Right lobe of liver (tissue), 6 donors: ENCODE data around the gene PIP5K1B. TPM values are rescaled to one million over a fixed set of nuclear protein-coding genes. Genes with fewer than 3 reads are reported as not detected.

ENCODE experiments used
- ATAC-seq, 4 donors: fragments of 200-7000 bp; cut with Tn5 transposase; one replicate each; pipeline ENCODE4 v1.9.1; 2020; ENCODE audit warnings: mild to moderate bottlenecking in 4 of 4, moderate library complexity in 4 of 4
- DNase-seq, 3 donors: peaks; one replicate each; pipeline ENCODE4 v3.0.0-alpha.2; 2020
- H3K27ac ChIP-seq, 3 donors: fragments of 200-600 bp; one replicate each; pipeline ENCODE4 v1.8.0; 2022
- H3K27me3 ChIP-seq, 2 donors: fragments of 200-600 bp; one replicate each; pipeline ENCODE4 v1.8.0; 2022
- H3K36me3 ChIP-seq, 4 donors: fragments of 200-600 bp; sonication (generic) in 1 of 4; one replicate each; pipeline versions ENCODE4 v1.5.1 to v1.8.0; 2017 to 2022; ENCODE audit warnings: control low read depth in 1 of 4
- H3K4me1 ChIP-seq, 4 donors: fragments of 200-600 bp; sonication (generic) in 1 of 4; one replicate each; pipeline versions ENCODE4 v1.5.1 to v1.8.0; 2017 to 2022; ENCODE audit warnings: control low read depth in 1 of 4
- H3K4me3 ChIP-seq, 3 donors: fragments of 200-600 bp; one replicate each; pipeline ENCODE4 v1.8.0; 2022
- H3K9me3 ChIP-seq, 4 donors: fragments of 200-600 bp; sonication (generic) in 1 of 4; one replicate each; pipeline versions ENCODE4 v1.5.1 to v1.8.0; 2017 to 2022; ENCODE audit warnings: control low read depth in 1 of 4
- POLR2A ChIP-seq: fragments of 450-650 bp; IDR thresholded peaks from one replicate; pipeline ENCODE4 v1.6.1; 2017; ENCODE audit warnings: antibody characterized with exemption, mild to moderate bottlenecking
- WGBS: methylation state at CpG from one replicate; pipeline ENCODE4 v1.1.6; 2018; ENCODE audit warnings: low coverage, low lambda C conversion rate; ENCODE audit not compliant: insufficient coverage; ENCODE audit errors: missing lambda C conversion rate; 5-methylcytosine and 5-hydroxymethylcytosine counted together
- intact Hi-C, 2 donors: fragments of 100-400 bp; cut with DNase I; formaldehyde crosslinking; loops; one replicate each; pipeline versions ENCODE4 v1.11.2 to v1.14.1; 2022
- total RNA-seq, 6 experiments: library from RNA; depleted of rRNA in 2 of 6; stranded (reverse); fragments of >200 nt in 2 of 6; fragmentation: NEBNext Ultra II Directional in 3 of 6; extraction: Animal tissue kit (Norgen Biotek cat#: 25700) in 3 of 6; gene quantifications; one replicate each; pipeline versions ENCODE4 v1.1.0 to v1.2.4, GENCODE V29; 2016 to 2023
- TF ChIP-seq, protein P1 (sequence below), 4 donors: fragments of 200-600 bp in 3 of 4; fragments of 450-650 bp in 1 of 4; IDR thresholded peaks; one replicate each; pipeline versions ENCODE4 v1.5.1 to v1.8.0; 2016 to 2022; ENCODE audit warnings: antibody characterized with exemption in 4 of 4, mild to moderate bottlenecking in 2 of 4
- donor health status: DM: no; HTN: yes; CAD: no.
- donor health status: DM: no; HTN: no; CAD: no.
- donor health status: DM: no; HTN: no; CAD: no.
- donor health status: DM: no; HTN: yes; CAD: no.
- donor health status: DM: no; HTN: yes; CAD: no.

Gene PIP5K1B
- total RNA-seq, 6 experiments from 2014 or later, result 0.27 to 0.71 TPM; not detected in 4

GRCh38 chr9:69023650-69024049, 318.6 kb downstream of the PIP5K1B start:
- 50% methylated on average over 7 of the region's 7 CpGs for WGBS
- DNase-seq (no peak), ATAC-seq (no peak)
- no peaks in the 10 kb centered on the region for H3K4me1 ChIP-seq
- no peaks in the 10 kb centered on the region for H3K27me3 ChIP-seq
- H3K36me3 ChIP-seq, result no peaks in the 10 kb centered on the region
- no peak for TF ChIP-seq POLR2A
- TF ChIP-seq, protein P1, sequence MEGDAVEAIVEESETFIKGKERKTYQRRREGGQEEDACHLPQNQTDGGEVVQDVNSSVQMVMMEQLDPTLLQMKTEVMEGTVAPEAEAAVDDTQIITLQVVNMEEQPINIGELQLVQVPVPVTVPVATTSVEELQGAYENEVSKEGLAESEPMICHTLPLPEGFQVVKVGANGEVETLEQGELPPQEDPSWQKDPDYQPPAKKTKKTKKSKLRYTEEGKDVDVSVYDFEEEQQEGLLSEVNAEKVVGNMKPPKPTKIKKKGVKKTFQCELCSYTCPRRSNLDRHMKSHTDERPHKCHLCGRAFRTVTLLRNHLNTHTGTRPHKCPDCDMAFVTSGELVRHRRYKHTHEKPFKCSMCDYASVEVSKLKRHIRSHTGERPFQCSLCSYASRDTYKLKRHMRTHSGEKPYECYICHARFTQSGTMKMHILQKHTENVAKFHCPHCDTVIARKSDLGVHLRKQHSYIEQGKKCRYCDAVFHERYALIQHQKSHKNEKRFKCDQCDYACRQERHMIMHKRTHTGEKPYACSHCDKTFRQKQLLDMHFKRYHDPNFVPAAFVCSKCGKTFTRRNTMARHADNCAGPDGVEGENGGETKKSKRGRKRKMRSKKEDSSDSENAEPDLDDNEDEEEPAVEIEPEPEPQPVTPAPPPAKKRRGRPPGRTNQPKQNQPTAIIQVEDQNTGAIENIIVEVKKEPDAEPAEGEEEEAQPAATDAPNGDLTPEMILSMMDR (IDR thresholded peaks at IDR 0.05), result no peak
- intact Hi-C loops, result no loop called here
- no peaks in the 10 kb centered on the region for H3K9me3 ChIP-seq
- no peak overlapping the region for H3K4me3 ChIP-seq
- H3K27ac ChIP-seq, result no peak overlapping the region

DNA sequence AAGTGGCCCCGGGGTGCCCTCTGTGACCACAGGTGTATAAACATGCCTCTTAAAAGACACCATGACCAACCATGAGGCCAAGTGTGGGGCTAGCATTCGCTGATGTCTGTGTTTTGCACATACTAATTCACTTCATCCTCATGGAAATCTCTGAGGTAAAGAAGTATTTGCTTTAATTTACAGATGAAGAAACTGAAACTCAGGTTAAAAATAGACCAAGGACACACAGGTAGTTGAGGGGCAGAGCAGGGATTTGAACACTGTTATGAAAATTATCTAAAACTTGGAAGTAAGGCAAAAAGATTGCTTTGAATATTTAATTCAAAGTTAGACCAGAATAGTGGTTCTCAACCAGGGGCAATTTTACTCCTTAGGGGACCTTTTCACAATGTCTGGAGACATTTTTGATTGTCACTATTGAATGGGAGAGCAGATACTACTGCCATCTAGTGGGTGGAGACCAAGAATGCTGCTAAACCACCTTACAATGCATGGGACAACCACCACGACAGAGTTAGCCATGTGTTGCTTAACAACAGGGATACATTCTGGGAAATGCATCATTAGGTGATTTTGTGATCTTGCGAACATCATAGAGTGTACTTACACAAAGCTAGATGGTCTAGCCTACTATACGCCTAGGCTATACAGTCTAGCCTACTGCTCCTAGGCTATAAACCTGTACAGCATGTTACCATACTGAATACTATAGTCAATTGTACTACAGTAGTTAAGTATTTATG, 322.5 kb downstream of the PIP5K1B start:
- H3K27ac ChIP-seq, result no peak overlapping the region
- intact Hi-C loops, result no loop called here
- DNase-seq (no peak), ATAC-seq (peak; percentile 89 to 95 (median 92))
- H3K27me3 ChIP-seq, result no peaks in the 10 kb centered on the region
- no peaks in the 10 kb centered on the region for H3K36me3 ChIP-seq
- H3K9me3 ChIP-seq, result no peaks in the 10 kb centered on the region
- TF ChIP-seq, protein P1 (IDR thresholded peaks at IDR 0.05), result peak; percentile 53 to 87 (median 79)
- no peak for TF ChIP-seq POLR2A
- H3K4me3 ChIP-seq, result no peak overlapping the region
- WGBS, result 37% methylated on average over 5 of the region's 5 CpGs
- H3K4me1 ChIP-seq, result no peaks in the 10 kb centered on the region

DNA sequence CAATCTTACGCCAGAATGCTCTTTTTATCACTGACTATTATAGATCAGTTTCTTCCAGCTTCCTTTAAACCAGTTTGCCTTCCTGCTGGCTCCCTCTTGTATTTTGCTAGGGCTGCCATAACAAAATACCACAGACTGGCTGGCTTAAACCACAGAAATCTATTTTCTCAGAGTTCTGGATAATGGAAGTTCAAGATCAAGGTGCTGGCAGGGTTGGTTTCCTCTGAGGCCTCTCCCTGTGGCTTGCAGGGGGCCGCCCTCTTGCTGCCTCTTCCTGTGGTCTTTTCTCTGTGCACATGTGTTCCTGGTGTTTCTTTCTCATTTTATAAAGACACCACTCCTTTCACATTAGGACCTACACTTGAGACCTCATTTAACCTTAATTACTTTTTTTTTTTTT, 323.7 kb downstream of the PIP5K1B start:
- H3K27me3 ChIP-seq, result no peaks in the 10 kb centered on the region
- no peak for DNase-seq
- ATAC-seq, result no peak

GRCh38 chr9:69029535-69029934, 324.5 kb downstream of the PIP5K1B start:
- Histone ChIP-seq H3K36me3 (no peaks in the 10 kb centered on the region), H3K4me3 (no peak overlapping the region), H3K4me1 (no peaks in the 10 kb centered on the region), H3K27me3 (no peaks in the 10 kb centered on the region), H3K27ac (no peak overlapping the region), H3K9me3 (no peaks in the 10 kb centered on the region)
- intact Hi-C loops, result no loop called here
- ATAC-seq (no peak), DNase-seq (no peak)
- TF ChIP-seq, protein P1 (IDR thresholded peaks at IDR 0.05), result no peak
- TF ChIP-seq POLR2A, result no peak

More for the DNA sequence above, 323.7 kb downstream of the PIP5K1B start:
- H3K4me1 ChIP-seq, result no peaks in the 10 kb centered on the region
- H3K9me3 ChIP-seq, result no peaks in the 10 kb centered on the region
- H3K36me3 ChIP-seq, result no peaks in the 10 kb centered on the region
- no peak overlapping the region for H3K4me3 ChIP-seq
- 71% methylated on average over 2 of the region's 2 CpGs for WGBS
- no peak overlapping the region for H3K27ac ChIP-seq
- TF ChIP-seq POLR2A, result no peak
- TF ChIP-seq, protein P1 (IDR thresholded peaks at IDR 0.05), result no peak
- intact Hi-C loops, result no loop called here
